HepG2 (cell line): Measurements from ENCODE around the gene SLCO4A1. TPM values are rescaled to one million over a fixed set of nuclear protein-coding genes. Genes with fewer than 3 reads are reported as not detected.

ENCODE experiments used
- FOSL2 ChIP-seq: sonication (generic); formaldehyde crosslinking; IDR thresholded peaks from 2 replicates; pipeline ENCODE4 v1.4.0; 2020; ENCODE audit warnings: missing genetic modification reagents
- GABPB1 ChIP-seq: IDR thresholded peaks from 2 replicates; pipeline ENCODE4 v1.6.1; 2016; ENCODE audit warnings: mild to moderate bottlenecking, missing genetic modification reagents, moderate library complexity, missing compliant biosample characterization
- GFI1 ChIP-seq: sonication (generic); formaldehyde crosslinking; IDR thresholded peaks from 2 replicates; pipeline ENCODE4 v1.5.0; 2020; ENCODE audit warnings: missing genetic modification reagents, mild to moderate bottlenecking, borderline replicate concordance
- HNRNPLL ChIP-seq: fragments of 200-400 bp; formaldehyde crosslinking; IDR thresholded peaks from 2 replicates; pipeline ENCODE4 v1.6.1; 2017; ENCODE audit warnings: mild to moderate bottlenecking, low read depth, low read length; ENCODE audit not compliant: poor library complexity, severe bottlenecking
- KDM4B ChIP-seq: sonication (generic); formaldehyde crosslinking; IDR thresholded peaks from 2 replicates; pipeline ENCODE4 v1.4.0; 2020; ENCODE audit warnings: missing genetic modification reagents
- NCOA5 ChIP-seq: sonication (generic); formaldehyde crosslinking; IDR thresholded peaks from 2 replicates; pipeline ENCODE4 v1.4.0; 2020; ENCODE audit warnings: missing genetic modification reagents
- PPARG ChIP-seq: conservative IDR thresholded peaks from 2 replicates; pipeline ENCODE4 v1.6.1; 2016; ENCODE audit warnings: missing biosample characterization, missing genetic modification reagents
- SP5 ChIP-seq: IDR thresholded peaks from 2 replicates; pipeline ENCODE4 v1.6.1; 2016; ENCODE audit warnings: low read depth, borderline replicate concordance
- TBL1XR1 ChIP-seq: fragments of 150-350 bp; IDR thresholded peaks from 2 replicates; pipeline ENCODE4 v1.6.1; 2014; ENCODE audit warnings: borderline replicate concordance, low read length; ENCODE audit not compliant: partially characterized antibody
- TEAD3 ChIP-seq: optimal IDR thresholded peaks from 2 replicates; pipeline ENCODE3; 2016; ENCODE audit warnings: borderline replicate concordance
- WIZ ChIP-seq: sonication (generic); formaldehyde crosslinking; IDR thresholded peaks from 2 replicates; pipeline ENCODE4 v1.5.1; 2020; ENCODE audit warnings: mild to moderate bottlenecking, missing genetic modification reagents
- ZNF3 ChIP-seq: IDR thresholded peaks from 2 replicates; pipeline ENCODE4 v1.7.0; 2017; ENCODE audit warnings: inconsistent platforms
- ZNF333 ChIP-seq: sonication (generic); formaldehyde crosslinking; IDR thresholded peaks from 2 replicates; pipeline ENCODE4 v1.4.0; 2020; ENCODE audit warnings: mild to moderate bottlenecking, missing genetic modification reagents, borderline replicate concordance
- ZNF354B ChIP-seq: sonication (generic); formaldehyde crosslinking; IDR thresholded peaks from 2 replicates; pipeline ENCODE4 v1.8.0; 2022; ENCODE audit warnings: mild to moderate bottlenecking, missing genetic modification reagents
- ZNF674 ChIP-seq: sonication (generic); formaldehyde crosslinking; IDR thresholded peaks from 2 replicates; pipeline ENCODE4 v1.5.0; 2020; ENCODE audit warnings: low read depth, mild to moderate bottlenecking, missing genetic modification reagents
- ZSCAN12 ChIP-seq: sonication (generic); formaldehyde crosslinking; IDR thresholded peaks from 2 replicates; pipeline ENCODE4 v1.9.0; 2021; ENCODE audit warnings: mild to moderate bottlenecking, missing genetic modification reagents
- polyA plus RNA-seq, 8 experiments: library from polyadenylated mRNA; depleted of rRNA in 3 of 8; stranded (reverse) in 7 of 8; unstranded in 1 of 8; fragments of >200 nt; fragmentation: Illumina TruSeq in 4 of 8; extraction: Trizol in 4 of 8; gene quantifications; 2 replicates each; pipeline versions ENCODE4 v1.2.1 to v1.2.3, GENCODE V29; 2011 to 2016; ENCODE audit warnings: low read depth in 4 of 8, missing spikeins in 1 of 8, mixed read lengths in 1 of 8; ENCODE audit not compliant: insufficient read depth in 1 of 8
- total RNA-seq, 5 experiments: library from RNA; depleted of rRNA; stranded (reverse); fragments of >200 nt; fragmentation: Illumina TruSeq; extraction: Trizol; gene quantifications; 2 replicates each; pipeline ENCODE4 v1.2.3, GENCODE V29; 2016; ENCODE audit warnings: low read depth in 1 of 5
- TF ChIP-seq, protein P1 (sequence below): fragments of 450-650 bp; IDR thresholded peaks from 2 replicates; pipeline ENCODE4 v1.6.1; 2016
- TF ChIP-seq, protein P2 (sequence below): sonication (generic); formaldehyde crosslinking; IDR thresholded peaks from 2 replicates; pipeline ENCODE4 v1.8.0; 2023; ENCODE audit warnings: mild to moderate bottlenecking, missing genetic modification reagents
- TF ChIP-seq, protein P3 (sequence below): sonication (generic); formaldehyde crosslinking; conservative IDR thresholded peaks from 2 replicates; pipeline ENCODE4 v1.4.0; 2020; ENCODE audit warnings: missing genetic modification reagents
- TF ChIP-seq, protein P4 (sequence below): IDR thresholded peaks from 2 replicates; pipeline ENCODE4 v1.6.1; 2016; ENCODE audit warnings: mild to moderate bottlenecking, missing biosample characterization, missing genetic modification reagents
- TF ChIP-seq, protein P5 (sequence below): sonication (generic); formaldehyde crosslinking; conservative IDR thresholded peaks from 2 replicates; pipeline ENCODE4 v1.4.0; 2020; ENCODE audit warnings: missing genetic modification reagents
- TF ChIP-seq, protein P6 (sequence below): sonication (generic); formaldehyde crosslinking; IDR thresholded peaks from 2 replicates; pipeline ENCODE4 v1.8.1; 2023; ENCODE audit warnings: missing genetic modification reagents, inconsistent platforms, borderline replicate concordance

Gene SLCO4A1
- total and polyA plus RNA-seq, 2 of the 13 experiments (the other 11 are each of a cell fraction or from before 2014, with no cell fraction given) = 55.5 to 112 TPM

DNA sequence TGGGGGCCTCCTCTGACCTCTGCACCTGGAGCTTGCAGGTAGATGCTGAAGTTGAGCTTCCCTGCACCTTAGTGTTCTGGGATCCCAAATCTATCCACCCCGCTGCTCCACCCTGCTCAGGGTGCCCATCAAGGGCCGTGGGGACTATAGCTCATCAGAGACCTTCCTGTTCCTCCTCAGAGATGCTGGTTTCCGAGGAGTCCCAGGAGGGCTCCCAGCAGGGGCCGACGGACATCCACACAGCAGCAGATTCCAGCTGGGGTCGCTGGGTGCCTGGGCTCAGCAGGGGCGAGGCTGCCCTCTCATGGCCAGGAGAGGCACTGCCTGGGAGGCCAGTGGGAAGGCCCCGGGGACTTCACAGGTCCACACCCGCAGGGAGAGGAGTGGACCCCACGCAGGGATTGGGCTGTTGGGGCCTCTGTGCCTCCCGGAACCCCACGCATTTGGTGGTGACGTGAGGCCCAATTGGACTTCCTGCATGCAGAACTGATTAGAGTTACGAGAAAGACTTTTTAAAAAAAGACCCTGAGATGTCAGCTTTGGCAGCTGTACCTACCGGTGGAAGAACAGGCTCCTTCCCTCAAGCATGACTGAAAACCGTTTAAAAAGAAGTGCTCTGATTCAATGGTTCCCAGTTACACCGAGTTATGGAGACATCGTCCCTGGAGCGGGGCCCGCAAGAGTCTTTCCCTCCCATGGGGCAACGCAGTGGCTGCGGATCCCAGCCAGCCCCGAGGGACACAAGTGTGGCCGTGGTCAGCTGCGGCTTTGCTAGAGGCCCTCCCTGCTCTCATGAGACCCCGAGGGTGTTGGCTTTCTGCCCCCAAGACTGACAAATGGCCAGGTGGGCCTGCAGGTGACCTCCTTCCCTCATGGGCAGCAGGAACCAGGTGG lies 25.3 kb upstream of the SLCO4A1 start (continued):
- TF ChIP-seq, protein P1, sequence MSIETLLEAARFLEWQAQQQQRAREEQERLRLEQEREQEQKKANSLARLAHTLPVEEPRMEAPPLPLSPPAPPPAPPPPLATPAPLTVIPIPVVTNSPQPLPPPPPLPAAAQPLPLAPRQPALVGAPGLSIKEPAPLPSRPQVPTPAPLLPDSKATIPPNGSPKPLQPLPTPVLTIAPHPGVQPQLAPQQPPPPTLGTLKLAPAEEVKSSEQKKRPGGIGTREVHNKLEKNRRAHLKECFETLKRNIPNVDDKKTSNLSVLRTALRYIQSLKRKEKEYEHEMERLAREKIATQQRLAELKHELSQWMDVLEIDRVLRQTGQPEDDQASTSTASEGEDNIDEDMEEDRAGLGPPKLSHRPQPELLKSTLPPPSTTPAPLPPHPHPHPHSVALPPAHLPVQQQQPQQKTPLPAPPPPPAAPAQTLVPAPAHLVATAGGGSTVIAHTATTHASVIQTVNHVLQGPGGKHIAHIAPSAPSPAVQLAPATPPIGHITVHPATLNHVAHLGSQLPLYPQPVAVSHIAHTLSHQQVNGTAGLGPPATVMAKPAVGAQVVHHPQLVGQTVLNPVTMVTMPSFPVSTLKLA = no peak
- TF ChIP-seq ZSCAN12 (CRISPR knock-in tag) (no peak), ZNF354B (no peak; the same call in 1 of the 2 replicates), ZNF674 (CRISPR knock-in tag) (no peak), PPARG (CRISPR knock-in tag) (peak; percentile 66), WIZ (CRISPR knock-in tag) (no peak), GFI1 (CRISPR knock-in tag) (no peak), ZNF333 (peak; percentile 72; the same call in 1 of the 2 replicates), HNRNPLL (peak; percentile 59), NCOA5 (CRISPR knock-in tag) (no peak), TBL1XR1 (no peak), GABPB1 (CRISPR knock-in tag) (peak; percentile 67; the same call in 1 of the 2 replicates), ZNF3 (CRISPR knock-in tag) (no peak), KDM4B (CRISPR knock-in tag) (peak; percentile 75; the same call in 1 of the 2 replicates), TEAD3 (CRISPR knock-in tag) (peak; percentile 88), FOSL2 (CRISPR knock-in tag) (peak; percentile 59), SP5 (CRISPR knock-in tag) (0 out of 2 replicates have a peak, but pooled peaks have one; percentile 18)
- TF ChIP-seq, protein P2, sequence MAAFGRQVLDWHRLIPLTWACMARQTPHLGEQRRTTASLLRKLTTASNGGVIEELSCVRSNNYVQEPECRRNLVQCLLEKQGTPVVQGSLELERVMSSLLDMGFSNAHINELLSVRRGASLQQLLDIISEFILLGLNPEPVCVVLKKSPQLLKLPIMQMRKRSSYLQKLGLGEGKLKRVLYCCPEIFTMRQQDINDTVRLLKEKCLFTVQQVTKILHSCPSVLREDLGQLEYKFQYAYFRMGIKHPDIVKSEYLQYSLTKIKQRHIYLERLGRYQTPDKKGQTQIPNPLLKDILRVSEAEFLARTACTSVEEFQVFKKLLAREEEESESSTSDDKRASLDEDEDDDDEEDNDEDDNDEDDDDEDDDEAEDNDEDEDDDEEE (CRISPR knock-in tag) = no peak
- TF ChIP-seq, protein P3, sequence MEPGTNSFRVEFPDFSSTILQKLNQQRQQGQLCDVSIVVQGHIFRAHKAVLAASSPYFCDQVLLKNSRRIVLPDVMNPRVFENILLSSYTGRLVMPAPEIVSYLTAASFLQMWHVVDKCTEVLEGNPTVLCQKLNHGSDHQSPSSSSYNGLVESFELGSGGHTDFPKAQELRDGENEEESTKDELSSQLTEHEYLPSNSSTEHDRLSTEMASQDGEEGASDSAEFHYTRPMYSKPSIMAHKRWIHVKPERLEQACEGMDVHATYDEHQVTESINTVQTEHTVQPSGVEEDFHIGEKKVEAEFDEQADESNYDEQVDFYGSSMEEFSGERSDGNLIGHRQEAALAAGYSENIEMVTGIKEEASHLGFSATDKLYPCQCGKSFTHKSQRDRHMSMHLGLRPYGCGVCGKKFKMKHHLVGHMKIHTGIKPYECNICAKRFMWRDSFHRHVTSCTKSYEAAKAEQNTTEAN = no peak
- TF ChIP-seq, protein P4, sequence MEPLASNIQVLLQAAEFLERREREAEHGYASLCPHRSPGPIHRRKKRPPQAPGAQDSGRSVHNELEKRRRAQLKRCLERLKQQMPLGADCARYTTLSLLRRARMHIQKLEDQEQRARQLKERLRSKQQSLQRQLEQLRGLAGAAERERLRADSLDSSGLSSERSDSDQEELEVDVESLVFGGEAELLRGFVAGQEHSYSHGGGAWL (CRISPR knock-in tag) = peak; percentile 81
- TF ChIP-seq, protein P5, sequence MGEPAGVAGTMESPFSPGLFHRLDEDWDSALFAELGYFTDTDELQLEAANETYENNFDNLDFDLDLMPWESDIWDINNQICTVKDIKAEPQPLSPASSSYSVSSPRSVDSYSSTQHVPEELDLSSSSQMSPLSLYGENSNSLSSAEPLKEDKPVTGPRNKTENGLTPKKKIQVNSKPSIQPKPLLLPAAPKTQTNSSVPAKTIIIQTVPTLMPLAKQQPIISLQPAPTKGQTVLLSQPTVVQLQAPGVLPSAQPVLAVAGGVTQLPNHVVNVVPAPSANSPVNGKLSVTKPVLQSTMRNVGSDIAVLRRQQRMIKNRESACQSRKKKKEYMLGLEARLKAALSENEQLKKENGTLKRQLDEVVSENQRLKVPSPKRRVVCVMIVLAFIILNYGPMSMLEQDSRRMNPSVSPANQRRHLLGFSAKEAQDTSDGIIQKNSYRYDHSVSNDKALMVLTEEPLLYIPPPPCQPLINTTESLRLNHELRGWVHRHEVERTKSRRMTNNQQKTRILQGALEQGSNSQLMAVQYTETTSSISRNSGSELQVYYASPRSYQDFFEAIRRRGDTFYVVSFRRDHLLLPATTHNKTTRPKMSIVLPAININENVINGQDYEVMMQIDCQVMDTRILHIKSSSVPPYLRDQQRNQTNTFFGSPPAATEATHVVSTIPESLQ (CRISPR knock-in tag) = no peak
- TF ChIP-seq, protein P6, sequence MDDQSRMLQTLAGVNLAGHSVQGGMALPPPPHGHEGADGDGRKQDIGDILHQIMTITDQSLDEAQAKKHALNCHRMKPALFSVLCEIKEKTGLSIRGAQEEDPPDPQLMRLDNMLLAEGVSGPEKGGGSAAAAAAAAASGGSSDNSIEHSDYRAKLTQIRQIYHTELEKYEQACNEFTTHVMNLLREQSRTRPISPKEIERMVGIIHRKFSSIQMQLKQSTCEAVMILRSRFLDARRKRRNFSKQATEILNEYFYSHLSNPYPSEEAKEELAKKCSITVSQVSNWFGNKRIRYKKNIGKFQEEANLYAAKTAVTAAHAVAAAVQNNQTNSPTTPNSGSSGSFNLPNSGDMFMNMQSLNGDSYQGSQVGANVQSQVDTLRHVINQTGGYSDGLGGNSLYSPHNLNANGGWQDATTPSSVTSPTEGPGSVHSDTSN (CRISPR knock-in tag) = no peak
